Astrocyte of the spinal cord (primary cell): ENCODE measurements around the gene TTC32.

Source experiments
- DNase-seq: peaks from one replicate; pipeline ENCODE4 v3.0.0; 2011; ENCODE audit warnings: low read depth, low spot score
- H3K4me3 ChIP-seq: 2 replicates; pipeline ENCODE4 v1.5.1; 2011; ENCODE audit warnings: low read depth, mild to moderate bottlenecking, low read length, moderate library complexity
- CTCF ChIP-seq: IDR thresholded peaks from 2 replicates; pipeline ENCODE4 v1.5.1; 2012; ENCODE audit warnings: low read depth, mild to moderate bottlenecking, low read length, inconsistent platforms
- in situ Hi-C: cut with HindIII; loops from 2 replicates; pipeline ENCODE4 v1.10.0; 2017; ENCODE audit warnings: low sequenced_read_pairs

TTC32 gene

GRCh38 chr2:19847486-19847885 lies 54.3 kb downstream of the TTC32 start:
- no peak for TF ChIP-seq CTCF
- DNase-seq, result no peak
- in situ Hi-C loops, result no loop called here
- no peak overlapping the region for H3K4me3 ChIP-seq
